Fibroblast of skin of right biceps (primary cell): ENCODE data around the gene SERPINA5.
A peak's percentile ranks its signal among the peaks of the same experiment; 100 is the strongest.

ENCODE experiments used
- DNase-seq: peaks from one replicate; pipeline ENCODE4 v3.0.0-alpha.2; 2013

The SERPINA5 gene

GRCh38 chr14:94555991-94556390 is 25.2 kb upstream of the SERPINA5 start:
- no peak for DNase-seq

DNA sequence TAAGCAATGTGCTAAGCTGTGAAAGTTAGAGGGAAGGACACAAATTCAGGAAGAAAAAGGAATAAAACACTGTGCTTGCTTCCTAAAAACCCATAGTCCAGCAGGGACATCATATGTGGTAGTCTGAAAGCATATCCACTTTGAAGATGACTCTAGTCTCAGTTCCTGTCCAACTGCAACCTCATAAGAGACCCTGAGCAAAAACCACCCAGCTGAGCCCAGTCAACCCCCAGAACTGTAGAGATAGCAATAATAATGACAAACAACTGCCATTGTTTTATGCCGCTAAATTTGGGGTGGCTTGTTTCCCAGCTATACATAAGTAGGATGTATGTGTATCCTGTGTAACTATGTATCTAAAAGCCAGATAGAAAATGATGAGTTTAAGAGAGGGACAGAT is 23.9 kb upstream of the SERPINA5 start:
- no peak for DNase-seq

DNA sequence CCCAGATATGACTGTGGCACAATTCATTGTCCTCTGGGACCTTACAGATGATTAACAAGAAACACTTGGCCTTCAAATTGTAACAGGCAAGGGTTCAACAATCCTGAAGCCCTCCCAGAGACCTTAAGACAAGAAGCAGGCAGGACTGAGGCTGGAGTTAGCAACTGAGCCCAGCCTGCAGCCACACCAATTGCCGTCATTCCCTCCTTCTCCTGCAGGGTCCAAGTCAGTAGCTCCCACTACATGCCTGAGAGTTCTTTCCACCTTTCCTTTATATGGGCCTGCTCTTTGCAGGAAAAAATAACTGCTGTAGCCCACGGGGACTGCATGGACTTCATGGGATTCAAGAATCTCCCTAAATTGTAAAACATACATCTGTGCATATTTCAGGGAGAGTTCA is 22.4 kb upstream of the SERPINA5 start:
- DNase-seq = no peak

DNA sequence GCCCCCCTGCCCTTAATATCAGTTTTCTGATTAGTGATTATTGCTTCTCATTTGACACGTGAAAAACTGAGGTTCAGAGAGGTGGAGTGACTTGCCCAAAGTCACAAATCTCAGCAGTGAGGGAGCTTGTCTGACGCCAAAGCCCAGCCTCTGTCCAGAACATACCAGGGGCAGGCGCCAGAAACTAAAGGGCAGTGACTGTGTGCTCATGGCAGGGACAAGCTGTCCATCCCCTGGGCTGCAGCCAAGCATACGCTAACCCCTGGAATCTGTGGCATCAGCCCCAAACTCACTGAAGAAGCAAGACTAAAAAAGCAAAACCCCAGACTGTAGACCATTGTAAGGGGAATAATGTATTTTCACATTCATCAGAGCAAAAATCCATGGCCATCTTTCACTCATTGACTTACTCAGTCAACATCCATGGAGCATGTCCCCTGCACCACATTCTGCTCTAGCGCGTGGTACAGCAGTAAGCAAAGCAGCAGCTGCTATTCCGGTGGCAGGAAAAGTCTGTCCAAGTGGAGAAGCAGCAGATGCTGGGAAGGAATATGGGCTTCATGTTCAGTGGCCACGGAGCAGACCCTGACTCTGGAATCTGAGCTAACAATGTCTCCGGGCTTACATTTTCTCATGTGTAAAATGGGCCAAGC is 21.5 kb upstream of the SERPINA5 start:
- no peak for DNase-seq

DNA sequence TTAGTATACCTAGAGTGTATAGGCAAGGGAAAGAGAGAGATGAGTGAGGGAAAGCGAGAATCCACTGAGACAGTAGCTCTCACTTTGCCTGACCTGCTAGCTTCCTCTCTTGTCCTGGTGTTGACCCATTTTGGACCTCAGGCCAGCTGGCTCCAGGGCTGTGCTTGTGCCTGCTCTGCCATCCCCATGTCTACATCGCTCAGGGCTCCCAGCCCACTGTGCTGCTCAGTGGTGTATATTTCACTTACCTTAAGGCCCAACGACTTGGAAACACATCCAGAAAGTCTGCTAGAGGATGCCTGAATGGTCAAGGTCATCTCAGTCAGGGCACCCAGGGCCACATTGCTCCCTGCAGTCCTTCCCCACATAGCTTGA is 20.9 kb upstream of the SERPINA5 start:
- no peak for DNase-seq

DNA sequence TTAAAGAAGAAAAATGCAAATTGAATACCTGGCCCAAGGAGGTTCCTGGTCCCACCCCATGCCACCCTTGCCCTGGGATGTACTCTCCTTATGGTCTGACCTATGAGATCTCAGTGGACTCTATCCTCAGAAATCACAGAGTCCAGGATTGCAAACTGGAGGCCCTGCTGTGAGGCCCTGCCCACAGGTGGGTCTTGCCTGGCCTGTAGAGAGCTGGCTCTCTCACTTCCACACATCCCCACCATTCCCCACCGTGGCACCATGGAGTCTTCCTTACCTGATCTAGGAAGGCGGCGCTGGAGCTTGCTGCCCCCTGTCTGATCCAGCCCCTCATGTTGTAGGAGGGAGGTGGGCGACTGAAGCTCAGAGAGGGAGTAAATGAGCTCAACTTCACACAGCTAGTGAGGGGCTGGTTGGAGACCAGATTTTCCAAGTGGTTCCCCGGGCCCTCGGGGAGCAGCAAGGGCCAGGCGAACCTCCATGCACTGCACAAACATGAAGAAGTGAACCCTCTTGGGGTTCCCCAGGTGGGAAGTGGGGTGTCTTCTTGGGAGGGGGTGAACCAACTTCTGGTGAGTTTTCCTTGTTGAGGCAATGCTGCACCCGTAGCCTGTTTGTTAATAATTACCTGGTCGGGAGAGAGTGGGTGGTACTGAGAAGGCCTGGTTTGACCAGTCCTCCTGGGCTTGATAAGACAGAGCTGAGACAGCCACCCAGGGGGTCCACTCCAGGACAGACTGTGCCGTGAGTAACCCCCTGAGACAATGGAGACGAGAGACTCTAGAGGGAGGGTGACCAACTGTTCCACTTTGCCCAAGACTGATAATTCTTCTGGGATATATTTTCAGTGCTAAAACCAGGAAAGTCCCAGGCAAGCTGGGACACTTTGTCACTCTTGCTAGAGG is 20.2 kb upstream of the SERPINA5 start, which contains the start of gene SERPINA4:
Gene SERPINA4 (plus strand): TSS at position 692 of the 905 bp plus-strand sequence. CDS start 2,041 bp downstream, outside the sequence.
- no peak for DNase-seq

GRCh38 chr14:94561656-94562010 is 19.6 kb upstream of the SERPINA5 start:
- DNase-seq = no peak

- no peak for DNase-seq
Measured at GRCh38 chr14:94562022-94562421, 19.2 kb upstream of the SERPINA5 start.

- DNase-seq = no peak
Measured at GRCh38 chr14:94562941-94563883, 18.0 kb upstream of the SERPINA5 start.

- DNase-seq = no peak
Measured at GRCh38 chr14:94564381-94564780, 16.8 kb upstream of the SERPINA5 start.

DNA sequence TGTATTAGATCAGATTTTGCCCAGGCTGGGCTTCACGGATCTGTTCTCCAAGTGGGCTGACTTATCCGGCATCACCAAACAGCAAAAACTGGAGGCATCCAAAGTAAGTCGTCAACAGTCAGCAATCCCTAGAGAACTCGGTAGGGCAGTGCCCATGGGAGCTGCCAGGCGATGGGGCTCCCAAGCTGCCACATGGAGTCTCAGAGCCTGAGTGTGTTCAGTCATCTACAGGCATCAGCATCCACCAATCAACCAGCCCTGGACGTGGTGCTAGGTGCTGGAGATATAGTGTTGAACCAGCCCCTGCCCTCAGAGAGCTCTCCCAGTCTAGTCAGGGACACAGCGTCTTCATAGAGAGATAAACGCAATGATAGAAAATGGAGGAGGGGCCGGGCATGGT is 13.0 kb upstream of the SERPINA5 start:
- DNase-seq = no peak

GRCh38 chr14:94569381-94570001 is 11.7 kb upstream of the SERPINA5 start:
- DNase-seq = no peak

GRCh38 chr14:94570002-94570400 is 11.2 kb upstream of the SERPINA5 start:
- no peak for DNase-seq

DNA sequence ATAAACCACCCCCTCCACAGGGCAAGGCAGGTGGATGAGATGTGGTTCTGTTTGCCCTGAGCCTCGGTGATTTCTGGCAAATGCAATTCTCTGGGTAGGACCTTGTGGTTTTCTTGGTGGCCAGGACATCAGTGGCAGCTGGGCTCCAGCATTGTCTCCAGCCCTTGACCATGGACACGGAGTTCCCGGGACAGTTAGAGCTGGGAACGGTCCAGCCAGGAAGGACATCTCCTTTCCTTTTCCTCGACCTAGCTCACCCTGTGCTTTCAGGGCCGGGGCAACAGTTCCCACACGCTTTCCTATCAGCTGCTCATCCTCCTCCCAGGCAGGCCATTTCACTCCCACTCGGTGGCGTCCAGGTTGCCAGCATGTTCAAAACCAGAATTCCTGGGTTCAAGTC is 10.8 kb upstream of the SERPINA5 start:
- DNase-seq = no peak

DNA sequence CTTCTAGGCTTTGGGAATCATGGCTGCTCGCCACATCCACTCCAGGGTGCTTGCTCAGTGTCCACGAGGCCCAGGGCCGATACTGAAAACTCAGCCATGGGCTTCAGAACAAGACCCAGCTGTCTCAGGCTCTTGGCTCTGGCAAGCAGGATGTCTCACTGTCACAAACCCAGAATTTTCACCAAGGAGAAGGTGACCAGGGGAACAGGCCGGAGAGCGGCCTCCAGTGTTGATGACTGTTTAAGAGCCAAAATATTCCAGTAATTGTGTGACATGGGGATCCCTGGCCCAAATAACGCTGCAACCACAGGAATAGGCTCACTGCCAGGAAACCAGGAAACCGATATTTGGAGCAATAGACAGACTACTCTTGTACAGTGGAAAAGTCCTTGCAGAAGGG is 9.8 kb upstream of the SERPINA5 start:
- DNase-seq = no peak

- DNase-seq = peak; percentile 29
Measured at GRCh38 chr14:94571950-94572349, 9.3 kb upstream of the SERPINA5 start.

- no peak for DNase-seq
Measured at GRCh38 chr14:94572637-94573303, 8.5 kb upstream of the SERPINA5 start.

DNA sequence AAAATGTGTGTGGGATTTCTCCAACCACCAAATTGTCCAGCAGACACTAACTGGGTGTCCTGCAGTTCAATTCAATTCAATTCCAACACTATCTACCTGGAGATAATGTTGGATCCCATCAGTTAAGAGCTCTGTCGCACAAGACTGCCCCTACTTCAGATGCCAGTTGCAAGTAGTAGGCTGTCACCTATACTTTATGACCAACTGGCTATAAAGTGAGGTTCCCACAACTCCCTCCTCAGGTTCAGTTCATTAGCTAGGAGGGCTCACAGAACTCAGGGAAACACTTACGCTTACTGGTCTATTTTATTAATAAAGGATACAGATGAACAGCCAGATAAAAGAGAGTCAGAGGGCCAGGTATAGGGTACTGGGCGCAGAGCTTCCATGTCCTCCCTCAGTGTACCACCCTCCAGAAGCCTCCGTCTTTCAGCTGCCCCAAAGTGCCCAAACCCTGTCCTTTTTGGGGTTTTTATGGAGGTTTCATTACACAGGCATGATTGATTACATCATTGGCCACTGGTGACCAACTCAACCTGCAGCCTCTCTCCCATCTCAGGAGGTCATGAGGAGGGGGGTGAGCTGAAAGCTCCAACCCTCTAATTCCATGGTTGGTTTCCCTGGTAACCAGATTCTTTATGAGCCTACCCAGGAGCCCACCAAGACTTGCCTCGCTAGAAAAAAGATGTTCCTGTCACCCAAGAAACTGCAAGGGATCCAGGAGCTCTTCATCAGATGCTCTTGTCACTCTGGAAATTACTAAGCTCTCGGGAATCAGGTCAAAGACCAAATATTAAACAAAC is 7.5 kb upstream of the SERPINA5 start:
- no peak for DNase-seq

DNA sequence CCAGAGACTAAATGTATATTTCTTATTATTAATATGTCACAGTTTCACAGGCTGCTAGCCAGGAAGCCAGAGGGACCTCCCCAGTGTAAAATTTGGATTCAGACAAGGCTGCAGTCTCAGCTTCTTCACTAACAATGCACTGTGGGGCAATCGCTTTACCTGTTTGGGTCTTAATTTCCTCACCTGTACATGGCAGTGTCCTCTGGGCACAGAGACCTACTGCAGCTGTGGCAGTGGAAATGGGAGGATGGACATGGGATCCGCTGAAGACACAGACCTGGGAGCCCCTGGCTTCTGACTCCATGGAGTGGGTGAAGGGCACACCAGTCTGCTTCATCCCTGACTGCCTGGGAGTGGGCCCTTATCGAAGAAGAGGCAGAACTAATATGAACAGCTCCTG is 6.9 kb upstream of the SERPINA5 start:
- DNase-seq = no peak

- peak; percentile 12 for DNase-seq
Measured at GRCh38 chr14:94575730-94576585, 5.3 kb upstream of the SERPINA5 start.
